SHP77 (cell line): Measurements from ENCODE around the gene SLC15A1.
A peak's percentile ranks its signal among the peaks of the same experiment; 100 is the strongest.
"Not testable (repeated sequence)": the region's sequence is repeated elsewhere in the genome, so short reads cannot be mapped to it uniquely, and the experiment has no call there.

ENCODE experiments used
- DNase-seq, 2 experiments: peaks; one replicate each; lab custom pipeline; 2025; lab: John Stamatoyannopoulos, UW

Gene SLC15A1

DNA sequence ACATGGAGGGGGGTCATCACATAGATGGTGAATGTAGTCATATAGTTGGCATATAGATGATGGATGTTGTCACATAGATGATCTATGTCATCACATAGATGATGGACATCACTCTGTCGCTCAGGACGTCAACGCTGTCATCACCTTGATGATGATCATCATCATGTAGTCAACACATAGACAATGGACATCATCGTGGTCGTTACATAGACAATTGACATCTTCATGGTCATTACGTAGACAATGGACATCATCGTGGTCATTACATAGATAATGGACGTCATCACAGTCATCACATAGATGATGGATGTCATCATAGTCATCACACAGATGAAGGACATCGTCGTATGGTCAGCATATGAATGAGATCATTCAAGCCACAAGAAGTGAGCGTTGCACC, 28.6 kb upstream of the SLC15A1 start:
- no peak for DNase-seq

DNA sequence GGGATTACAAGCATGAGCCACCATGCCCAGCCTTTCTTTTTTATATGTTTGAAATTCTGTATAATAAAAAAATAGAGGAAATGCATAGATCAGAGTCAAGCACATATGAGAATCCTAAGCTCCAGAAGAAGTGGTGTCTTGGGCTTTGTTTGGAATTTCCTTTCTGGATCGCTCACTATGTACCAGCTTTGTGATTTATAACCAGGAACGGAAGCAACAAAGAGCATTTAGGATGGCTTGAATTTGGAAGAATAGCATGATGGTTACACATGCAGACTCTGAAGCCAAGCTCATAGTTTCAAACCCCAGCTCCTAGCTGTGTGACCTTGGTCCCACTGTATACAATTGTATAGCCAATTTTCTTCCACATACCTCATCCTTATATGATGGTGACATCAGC, 28.0 kb upstream of the SLC15A1 start:
- no peak for DNase-seq

DNA sequence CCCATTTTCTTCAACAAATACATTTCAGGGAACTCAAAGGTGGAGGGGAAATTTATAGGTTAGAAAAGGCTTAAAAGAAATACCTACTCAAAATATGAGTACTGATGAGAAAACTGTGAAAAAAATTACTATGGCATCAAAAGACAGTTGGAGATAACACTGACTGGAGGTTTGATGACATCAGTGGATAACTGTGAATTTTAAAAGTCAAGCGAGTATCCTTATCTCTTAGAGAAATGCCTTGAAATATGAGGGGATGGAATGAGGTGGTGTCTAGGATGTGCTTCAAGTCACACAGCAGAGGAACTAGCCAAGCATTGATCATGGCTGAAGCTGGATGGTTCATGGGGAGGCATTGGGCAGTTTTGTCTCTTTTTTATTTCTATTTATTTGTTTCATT, 27.2 kb upstream of the SLC15A1 start:
- no peak for DNase-seq

DNA sequence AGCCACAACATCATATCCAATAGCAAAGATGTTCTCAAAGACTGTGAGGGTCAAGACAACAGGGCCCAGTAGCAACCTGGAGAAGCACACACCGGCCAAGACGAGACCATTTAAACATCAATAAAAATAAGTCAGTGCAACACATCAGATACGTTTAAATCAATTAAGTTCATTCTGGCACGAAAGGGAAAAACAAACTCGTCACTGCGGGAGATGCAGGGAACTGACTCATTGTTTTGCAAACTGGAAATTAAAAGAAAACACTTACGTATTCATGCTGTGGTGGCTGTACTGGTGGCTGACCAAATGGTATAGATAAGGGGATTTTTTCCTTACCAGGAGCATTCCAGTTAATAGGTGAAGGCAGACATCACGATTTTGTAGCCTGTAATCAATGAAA, 26.3 kb upstream of the SLC15A1 start:
- no peak for DNase-seq

DNA sequence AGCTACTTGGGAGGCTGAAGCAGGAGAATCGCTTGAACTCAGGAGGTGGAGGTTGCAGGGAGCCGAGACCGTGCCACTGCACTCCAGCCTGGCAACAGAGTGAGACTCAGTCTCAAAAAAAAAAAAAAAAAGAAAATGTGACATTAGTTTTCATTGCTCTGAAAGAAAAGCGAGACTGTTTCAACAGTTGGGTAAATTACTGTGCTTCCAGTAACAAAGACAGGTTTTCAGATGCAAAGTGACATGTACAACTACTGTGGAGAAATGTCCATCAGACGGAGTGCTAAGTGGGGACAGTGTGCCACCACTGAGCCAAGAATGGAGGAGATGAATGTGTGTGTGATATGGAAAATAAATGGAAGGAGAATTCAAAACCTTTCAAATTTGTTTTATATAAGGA, 24.2 kb upstream of the SLC15A1 start:
- DNase-seq: no peak

DNA sequence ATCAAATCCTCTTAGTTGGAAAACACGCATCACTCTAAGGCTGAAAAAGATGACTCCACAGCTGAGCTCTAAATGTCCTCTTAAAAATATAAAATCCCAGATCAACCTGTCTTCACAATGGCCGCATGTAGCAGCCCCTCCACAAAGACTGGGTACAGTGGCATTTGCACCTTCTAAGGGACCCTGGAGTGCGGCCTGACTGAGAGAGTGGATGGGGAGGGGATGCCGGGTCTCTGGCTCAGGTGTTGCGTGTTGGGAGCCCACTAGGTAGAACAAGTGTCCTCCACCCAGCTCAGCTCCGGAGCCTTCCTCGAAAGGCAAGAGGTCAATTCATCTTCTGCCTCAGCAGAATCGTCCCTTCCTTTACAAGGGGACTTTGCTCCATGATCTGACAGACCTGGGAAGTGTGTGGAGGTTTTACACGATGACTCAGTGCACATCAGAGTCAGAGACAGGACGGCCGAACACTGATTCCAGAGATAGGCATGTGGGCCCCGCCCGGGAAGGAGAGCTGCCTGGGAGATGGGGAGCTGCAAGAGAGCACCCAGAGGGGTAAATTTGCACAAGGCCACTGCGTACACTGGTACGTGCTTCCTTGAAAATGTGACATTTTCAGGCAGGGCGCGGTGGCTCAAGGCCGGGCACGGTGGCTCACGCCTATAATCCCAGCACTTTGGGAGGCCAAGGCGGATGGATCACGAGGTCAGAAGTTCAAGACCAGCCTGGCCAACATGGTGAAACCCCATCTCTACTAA, 23.5 kb upstream of the SLC15A1 start:
- no peak for DNase-seq

DNA sequence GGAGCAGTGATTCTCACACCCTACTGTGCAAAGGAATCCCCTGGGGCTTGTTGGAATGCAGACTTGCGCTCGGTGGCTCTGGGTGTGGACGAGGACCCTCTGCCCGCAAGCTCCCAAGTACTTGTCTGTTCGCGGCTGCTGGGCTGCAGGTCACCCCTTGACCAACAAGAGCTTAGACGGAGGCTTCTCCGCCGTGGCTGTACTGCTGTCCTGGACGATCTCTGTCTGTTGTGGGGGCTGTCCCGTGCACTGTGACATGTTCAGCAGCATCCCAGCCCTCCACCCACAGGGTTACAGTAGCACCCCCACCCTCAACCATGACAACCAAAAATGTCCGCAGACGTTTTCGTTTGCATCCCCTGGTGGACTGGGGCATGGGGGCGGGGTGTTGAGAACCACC, 22.9 kb upstream of the SLC15A1 start:
- no peak for DNase-seq

DNA sequence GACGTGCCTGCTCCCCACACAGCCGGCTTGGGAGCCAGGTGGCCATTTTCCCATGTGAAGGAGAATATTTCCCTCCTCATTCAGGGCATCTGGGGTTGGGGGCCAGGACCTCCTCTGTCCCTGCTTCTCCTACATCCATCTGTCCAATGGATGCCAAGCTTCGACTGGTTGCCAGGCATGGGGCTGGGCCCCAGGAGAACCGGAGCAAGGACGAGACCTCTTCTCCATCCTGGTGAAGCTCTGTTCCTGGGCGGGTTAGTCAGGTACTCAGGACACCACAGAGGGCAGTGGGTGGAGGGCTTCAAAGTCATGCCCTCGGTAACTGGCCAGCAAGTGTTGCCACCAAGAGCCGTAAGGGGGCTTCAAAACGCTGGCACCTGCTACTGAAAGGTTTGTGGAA, 22.3 kb upstream of the SLC15A1 start:
- DNase-seq: no peak

DNA sequence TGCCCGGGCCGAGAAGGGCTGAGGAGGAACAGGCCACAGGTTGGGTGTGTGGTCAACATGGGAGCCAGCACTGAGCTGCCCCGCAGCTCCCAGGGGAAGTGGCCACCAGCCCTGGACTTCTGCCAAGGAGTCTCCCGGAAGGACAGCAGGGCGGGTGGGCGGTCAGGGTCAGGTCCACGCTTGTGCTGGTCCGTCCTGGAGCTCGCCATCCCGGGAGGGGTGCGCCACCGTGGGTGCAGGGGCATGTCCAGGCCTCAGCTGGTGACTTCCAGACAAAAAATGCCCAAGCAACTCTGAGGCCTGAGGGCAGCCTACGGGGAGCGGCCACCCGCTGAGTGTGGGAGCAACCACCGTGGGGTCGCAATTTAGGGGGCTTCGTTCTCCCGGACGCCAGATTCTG, 21.4 kb upstream of the SLC15A1 start:
- no peak for DNase-seq

DNA sequence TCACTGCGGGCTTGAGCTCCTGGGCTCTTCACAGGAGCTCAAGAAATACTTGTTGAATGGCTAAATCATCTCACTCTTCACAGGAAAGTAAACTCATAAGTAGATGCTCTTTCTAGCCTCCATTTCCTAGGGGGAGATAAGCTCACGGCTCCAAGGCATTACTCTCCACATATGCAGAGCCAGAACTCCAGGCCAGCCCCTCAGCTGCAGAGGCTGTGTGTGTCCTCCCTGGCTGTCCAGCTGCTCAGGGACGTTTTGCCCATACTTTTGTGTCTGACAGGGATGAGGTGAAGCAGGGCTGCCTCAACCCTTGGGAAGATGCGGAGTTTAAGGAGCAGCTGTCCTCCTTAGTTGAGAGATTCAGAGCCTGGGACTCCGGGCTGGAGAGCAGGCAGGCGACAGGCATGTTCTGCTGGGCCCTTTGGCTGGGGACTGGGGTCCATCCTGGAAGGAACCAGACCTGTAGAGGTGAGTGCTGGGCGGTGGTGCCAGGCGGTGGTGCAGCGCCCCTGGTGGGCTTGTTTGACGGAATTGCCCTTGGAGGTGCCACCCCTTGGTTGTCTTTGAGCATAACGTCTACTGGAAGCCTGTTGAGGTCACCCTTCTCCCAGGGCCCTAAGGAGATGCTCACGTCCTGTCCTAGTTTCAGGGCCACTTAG, 20.5 kb upstream of the SLC15A1 start:
- DNase-seq: no peak

DNA sequence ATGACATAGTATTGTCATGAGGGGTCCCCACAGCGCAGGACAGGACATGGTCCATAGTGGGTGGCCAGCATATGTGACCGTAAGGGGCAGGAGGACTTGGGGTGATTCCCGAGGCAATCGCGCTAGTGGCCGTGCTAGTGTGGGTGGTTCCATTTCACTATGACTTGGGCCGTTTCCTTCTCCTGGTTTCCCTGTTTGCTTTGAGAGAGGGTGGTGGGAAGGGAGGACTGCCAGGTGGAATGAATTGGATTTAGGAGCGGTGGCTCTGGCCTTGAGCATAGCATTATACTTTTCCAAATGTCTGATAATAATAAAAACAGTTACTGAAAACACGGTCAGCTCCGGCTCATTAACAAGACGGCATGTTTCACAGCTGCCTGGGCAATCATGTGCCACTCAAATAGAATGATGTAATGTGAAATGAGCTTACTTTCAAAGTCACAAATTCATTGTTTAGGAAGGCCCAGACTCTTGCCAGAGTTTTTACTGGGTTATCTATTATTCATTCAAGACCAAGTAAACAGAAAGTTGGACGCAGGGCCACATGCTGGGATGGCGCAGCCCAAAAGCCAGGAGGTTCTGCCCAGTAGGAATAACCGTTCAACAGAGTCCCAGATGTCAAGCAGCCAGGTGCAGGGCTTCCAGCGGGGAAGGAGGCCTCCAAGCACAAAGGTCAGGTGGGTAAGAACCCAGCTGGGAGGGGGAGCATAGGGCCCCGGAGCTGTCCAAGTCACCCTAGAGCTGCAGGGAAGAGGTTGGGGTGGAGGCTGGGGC, 19.6 kb upstream of the SLC15A1 start:
- peak; percentile 26 to 51 for DNase-seq

DNA sequence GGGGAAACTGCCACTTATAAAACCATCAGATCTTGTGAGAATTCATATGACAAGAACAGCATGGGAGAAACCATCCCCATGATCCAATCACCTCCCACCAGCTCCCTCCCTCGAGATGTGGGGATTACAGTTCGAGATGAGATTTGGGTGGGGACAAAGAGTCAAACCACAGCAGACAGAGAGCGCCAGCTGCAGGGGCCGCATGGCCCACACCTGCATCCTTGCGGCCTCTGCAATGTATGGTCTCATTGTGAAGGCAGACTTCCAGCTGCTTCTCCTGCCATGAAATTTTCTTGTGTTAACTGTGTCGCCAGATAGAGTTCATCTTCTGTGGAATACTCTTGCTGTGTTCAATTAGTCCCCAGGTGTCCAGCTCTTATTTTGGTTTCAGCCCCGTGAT, 17.3 kb upstream of the SLC15A1 start:
- DNase-seq: no peak

DNA sequence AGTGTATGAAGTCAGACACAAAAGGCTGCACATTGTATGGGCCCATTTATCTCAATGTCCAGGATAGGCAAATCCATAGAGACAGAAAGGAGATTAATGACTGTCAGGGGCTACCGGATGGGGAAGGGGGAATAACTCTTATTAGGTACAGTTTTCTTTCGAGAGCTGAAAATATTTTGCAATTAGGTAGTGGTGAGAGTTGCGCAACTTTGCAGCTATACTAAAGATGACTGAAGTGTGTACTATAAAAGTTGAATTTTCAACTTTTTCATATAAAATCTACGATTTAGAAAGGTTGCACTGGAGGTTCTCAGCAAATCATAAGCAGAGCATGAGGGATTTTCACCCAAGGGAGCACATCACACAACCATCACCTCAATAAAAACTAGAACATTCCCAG, 16.1 kb upstream of the SLC15A1 start:
- DNase-seq: no peak

DNA sequence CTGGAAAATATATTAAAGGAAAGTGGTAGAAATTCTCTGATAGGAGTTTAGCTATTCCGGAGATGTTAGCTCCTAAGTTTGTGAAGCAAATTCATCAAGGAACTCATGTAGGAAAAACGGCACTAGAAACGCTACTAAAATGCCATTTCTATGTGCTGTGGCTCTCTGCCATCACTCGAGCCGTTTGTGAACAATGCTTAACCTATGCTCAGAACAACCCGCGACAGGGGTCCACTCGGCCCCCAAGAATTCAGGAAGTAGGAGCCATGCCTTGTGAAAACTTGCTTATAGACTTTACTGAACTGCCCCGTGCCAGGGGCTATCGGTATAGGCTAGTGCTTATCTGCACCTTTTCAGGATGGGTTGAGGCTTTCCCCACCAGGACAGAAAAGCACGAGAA, 14.2 kb upstream of the SLC15A1 start:
- DNase-seq: no peak

DNA sequence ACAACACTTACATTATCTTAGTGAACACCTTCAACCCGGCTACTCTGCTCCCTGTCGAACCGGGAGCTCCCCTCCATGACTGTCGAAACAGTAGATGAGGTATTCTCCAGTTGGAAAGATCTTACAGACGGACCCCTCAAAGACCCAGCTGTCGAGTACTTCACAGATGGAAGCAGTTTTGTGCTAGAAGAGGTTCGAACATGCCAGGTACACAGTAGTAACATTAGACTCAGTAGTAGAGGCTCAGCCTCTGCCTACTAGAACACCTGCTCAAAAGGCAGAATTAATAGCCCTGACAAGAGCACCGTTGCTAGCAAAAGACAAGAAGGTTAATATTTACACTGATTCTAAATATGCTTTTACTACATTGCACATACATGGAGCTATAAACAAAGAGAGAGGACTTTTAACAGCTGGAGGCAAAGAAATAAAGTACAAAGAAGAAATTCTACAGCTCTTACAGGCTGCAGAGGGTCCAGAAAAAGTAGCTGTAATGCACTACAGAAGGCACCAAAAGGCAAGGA, 13.6 kb upstream of the SLC15A1 start:
- peak in 1 of 2 experiments; percentile 34 for DNase-seq

DNA sequence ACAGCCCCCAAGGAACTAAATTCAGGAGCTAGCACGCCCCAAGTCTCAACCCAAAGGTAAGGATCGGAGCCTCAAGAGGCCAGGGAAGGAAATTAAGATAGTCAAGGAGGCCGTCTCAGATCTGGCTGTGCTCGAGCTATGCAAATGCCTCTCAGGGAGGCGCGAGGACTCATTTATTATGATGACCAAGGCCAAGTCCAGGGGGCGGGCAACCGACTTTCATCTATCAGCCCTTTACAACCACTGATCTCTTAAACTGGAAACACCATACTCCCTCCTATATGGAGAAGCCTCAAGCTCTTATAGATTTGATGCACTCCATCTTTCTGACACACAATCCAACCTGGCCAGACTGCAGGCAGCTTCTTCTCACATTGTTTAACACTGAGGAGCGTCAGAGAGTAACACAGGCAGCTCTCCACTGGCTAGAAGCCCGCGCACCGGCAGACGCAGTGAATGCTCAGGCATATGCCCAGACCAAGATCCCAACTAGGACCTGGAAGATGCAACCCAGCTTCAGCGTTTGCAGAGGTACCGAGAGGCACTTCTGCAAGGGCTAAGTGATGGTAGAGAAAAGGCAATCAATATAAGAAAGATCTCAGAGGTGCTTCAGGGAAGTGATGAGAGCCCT, 9.6 kb upstream of the SLC15A1 start:
- no peak for DNase-seq

DNA sequence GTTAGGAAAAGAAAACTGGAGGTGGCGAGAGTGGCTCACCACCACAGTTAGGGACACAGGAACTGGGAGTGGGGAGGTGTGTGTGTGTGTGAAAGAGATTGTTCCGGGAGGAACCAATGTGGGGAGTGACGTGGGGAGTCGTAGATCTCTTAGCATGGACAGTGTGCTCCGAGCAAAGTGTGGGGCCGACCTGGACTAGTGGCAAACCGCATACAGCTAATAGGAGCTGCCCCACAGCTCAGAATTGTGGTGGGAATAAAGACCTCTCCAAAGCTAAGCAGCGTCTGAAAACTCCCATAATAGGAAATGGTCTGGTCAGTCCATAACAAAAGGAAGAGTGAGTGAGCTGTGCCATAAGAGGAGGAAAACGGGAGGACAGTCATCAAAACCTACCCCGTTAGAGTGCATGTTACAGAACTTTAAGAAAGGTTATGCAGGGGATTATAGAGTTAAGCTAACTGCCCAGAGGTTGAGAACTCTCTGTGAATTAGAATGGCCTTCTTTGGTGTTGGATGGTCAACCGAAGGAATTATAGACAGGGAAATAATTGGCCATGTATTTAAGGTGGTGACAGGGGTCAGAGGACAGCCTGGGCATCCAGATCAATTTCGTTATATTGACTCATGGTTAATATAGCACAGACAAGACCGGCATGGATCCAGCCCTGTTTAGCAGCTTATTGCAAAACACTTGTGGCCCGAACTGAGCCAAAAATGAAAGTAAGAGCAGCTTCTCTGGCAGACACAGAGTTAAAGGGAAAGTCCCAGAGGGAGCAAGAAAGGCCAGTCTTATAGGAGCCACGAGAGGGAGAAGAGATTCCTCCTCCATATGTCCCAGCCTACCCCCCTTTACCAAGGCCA, 8.9 kb upstream of the SLC15A1 start:
- DNase-seq: no peak

DNA sequence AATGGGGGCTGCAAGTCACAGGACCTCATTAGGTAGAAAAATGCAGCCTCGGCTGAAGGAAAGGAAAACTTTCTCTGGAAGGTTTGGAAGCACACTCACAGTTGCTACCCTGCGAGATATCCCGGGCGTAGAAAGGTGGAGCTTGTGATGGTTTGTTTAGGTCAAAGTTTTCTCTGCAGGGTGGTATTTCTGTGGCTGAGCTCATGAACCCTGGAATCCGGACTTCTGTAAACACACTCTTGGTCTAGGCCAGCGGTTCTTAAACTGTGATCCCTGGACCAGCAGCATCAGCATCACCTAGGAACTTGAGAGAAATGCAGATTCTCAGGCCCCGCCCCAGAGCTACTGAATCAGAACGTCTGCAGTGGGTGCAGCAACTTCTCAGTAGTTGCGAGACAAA, 3.3 kb upstream of the SLC15A1 start:
- no peak for DNase-seq

DNA sequence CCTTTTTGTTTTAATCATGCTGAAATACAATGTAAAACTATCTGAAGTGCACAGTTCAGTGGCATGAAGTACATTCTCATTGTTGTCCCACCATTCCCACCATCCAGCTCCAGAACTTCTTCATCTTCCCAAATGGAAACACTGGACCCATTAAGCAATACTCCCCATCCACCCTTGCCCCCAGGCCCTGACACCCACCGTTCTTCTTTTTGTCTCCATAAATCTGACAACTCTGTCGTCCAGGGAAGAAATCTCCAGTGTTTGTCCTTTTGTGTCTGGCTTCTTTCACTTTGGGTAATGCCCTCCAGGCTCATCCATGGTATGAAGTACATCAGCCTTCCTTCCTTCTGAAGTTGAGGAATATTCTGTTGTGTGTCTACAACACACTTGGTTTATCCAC, 2.6 kb upstream of the SLC15A1 start:
- DNase-seq: no peak

DNA sequence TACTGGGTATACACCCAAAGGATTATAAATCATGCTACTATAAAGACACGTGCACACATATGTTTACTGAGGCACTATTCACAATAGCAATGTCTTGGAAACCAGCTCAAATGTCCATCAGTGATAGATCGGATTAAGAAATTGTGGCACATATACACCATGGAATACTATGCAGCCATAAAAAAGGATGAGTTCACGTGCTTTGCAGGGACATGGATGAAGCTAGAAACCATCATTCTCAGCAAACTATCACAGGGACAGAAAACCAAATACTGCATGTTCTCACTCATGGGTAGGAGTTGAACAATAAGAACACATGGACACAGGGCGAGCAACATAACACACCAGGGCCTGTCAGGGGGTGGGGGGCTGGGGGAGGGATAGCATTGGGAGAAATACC, 2.0 kb upstream of the SLC15A1 start:
- not testable (repeated sequence) for DNase-seq

DNA sequence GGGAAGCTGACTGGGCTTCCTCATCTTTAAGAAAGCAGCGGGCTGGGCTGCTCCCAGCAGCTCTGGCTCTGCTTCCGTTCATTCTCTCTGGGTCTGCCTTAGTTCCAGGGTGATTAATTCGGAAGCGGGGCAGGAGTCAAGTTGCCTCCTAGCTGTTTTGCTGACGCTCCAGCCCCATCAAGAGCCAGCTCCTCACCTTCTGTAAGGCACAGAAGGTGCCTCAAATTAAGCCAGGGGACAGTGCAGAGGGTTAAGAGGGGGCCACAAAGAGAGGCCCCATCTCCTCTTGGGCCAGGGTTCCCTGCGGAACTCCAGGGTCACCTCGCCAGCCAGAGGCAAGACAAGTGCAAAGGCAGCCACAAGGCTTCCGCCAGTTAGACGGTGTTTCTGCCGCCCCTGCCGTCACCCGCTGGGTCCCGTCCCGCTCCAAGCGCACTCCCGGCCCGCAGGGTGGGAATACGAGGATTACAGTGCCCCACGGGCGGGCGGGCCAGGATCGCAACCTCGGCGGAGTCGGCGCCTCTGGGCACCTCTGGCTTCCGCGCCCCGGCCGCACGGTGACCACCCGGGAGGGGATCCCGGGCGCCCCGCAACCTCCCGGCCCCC, 508 bp downstream of the SLC15A1 start:
- no peak for DNase-seq
